GM18519 (cell line): ENCODE measurements around the gene PLRG1.
"Not testable (repeated sequence)": the region's sequence is repeated elsewhere in the genome, so short reads cannot be mapped to it uniquely, and the experiment has no call there.

Source experiments
- ATAC-seq: cut with Tn5 transposase; IDR thresholded peaks from one replicate; pipeline ENCODE4 v1.9.1; 2021; ENCODE audit warnings: mild to moderate bottlenecking, moderate library complexity; ENCODE audit not compliant: unreplicated experiment, low FRiP score

Gene PLRG1

DNA sequence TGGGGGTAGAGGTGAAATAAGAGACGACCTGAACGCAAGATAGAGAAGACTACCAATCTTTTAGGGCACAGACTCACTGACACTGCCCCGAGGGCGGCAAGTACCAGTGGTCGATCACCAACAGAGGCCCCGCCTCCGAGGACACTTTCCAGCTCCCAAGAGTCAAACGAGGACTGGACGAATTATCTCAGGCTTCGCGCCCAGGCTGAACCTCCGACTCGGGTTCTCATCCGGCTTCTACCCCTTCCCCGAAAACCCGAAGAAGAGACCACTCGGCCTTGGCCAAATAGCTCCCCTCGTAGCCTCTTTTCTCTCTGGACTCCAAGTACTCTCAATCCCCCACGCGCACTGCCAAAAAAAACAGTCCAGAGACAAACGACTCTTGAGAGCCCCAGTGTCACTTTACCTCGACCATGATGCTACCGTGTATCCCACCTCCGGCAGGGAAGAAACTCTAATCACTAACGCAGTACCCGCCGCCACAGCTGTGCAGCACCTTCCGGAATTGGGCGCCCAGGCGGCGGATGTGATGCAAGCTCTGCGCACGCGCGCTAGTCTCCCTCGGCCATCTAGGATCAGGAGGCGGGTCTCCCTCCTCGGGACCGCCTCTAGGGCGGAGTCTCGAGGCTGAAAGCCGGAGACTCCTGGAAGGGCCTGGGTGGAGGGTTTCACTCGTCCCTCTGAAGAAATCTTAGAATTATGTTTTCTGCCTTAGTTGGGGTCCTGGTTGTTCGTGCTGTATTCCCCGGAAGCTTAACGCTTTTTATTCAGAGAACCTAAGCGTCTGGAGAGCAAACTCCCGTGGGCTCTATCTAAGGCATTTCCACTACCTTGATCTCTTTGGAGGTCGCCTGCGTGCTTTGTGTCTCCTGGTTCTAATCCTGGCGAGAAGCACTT, at the start of gene PLRG1:
TSS of gene PLRG1 (minus strand) at position 507 of the 897 bp plus-strand sequence. CDS start at position 415, 92 bp downstream.
- peak; percentile 97 for ATAC-seq

- ATAC-seq: no peak
Observed at GRCh38 chr4:154597798-154598774, 47.9 kb upstream of the PLRG1 start.

DNA sequence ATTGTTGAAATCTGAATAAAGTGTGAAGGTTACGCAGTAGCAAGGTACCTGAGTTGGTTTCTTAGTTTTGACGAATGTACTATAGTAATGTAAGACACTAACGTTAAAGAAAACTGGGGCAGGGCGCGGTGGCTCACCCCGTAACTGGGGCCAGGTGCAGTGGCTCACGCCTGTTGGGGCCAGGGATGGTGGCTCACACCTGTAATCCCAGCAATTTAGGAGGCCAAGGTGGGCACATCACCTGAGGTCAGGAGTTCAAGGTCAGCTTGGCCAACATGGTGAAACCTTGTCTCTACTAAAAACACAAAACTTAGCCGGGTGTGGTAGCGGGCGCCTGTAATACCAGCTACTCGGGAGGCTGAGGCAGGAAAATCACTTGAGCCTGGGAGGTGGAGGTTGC, 47.1 kb upstream of the PLRG1 start:
- ATAC-seq: not testable (repeated sequence)

GRCh38 chr4:154595807-154596206, 45.6 kb upstream of the PLRG1 start:
- no peak for ATAC-seq

GRCh38 chr4:154594343-154594742, 44.1 kb upstream of the PLRG1 start:
- not testable (repeated sequence) for ATAC-seq

DNA sequence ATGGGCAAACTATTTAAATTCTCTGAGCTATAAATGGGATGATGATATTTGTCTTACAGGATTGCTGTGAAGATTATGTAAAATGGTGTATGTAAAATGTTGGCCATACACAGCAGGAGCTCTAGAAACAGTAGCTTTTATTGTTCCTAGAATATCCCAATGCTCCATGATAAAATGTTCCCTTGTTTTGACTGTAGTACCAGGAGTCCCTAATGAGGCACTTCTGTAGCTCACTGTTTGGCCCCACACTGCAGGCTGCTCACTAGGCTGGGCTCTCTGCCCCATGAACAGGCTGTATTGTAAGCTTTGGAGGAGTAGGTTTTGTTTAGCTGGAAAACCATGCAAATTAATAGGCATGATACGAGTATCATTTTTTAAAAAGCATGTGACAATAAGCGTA, 43.7 kb upstream of the PLRG1 start:
- no peak for ATAC-seq

DNA sequence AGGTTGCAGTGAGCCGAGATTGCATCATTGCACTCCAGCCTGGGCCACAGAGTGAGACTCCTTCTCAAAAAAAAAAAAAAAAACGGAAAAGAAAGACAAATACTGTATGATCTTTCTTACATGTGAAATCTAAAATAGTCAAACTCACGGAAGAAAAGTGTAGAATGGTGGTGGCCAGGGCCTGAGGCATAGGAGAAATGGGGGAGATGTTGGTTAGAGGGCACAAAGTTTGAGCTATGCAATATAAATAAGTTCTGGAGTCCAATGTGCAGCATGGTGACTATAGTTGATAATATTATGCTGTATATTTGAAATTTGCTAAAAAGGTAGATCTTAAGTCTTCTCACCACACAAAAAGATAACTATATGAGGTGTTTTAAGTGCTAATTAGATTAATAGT, 41.7 kb upstream of the PLRG1 start:
- no peak for ATAC-seq

GRCh38 chr4:154590329-154591006, 40.3 kb upstream of the PLRG1 start, which contains the start of gene FGA:
FGA (minus strand) TSS chr4:154590742; CDS start chr4:154590687, 55 bp downstream.
- ATAC-seq: no peak

GRCh38 chr4:154589296-154590197, 39.3 kb upstream of the PLRG1 start:
- ATAC-seq: no peak

GRCh38 chr4:154588198-154588597, 38.0 kb upstream of the PLRG1 start:
- no peak for ATAC-seq

- ATAC-seq: no peak
Observed at GRCh38 chr4:154586296-154587033, 36.3 kb upstream of the PLRG1 start.

GRCh38 chr4:154585369-154586018, 35.3 kb upstream of the PLRG1 start:
- ATAC-seq: no peak

DNA sequence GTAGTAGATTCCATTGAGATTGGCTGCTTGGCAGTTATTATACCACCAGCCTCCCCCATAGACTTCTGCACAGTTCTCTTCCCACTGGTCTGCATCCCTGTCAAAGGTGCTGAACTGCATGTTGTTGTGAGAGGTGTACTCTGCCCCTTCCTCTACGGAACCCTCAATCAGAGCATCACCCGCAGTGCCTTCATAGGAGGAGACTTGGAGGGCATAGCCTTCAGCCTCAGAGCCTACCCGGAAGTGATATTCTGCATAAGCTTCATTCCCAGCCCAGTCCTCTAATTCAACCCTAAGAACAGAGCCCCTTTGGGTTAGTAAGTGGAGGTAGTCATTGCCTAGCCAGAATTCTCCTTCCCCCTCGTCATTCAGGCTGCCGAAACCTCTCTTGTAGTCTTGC, 34.1 kb upstream of the PLRG1 start:
- no peak for ATAC-seq

GRCh38 chr4:154583677-154584076, 33.5 kb upstream of the PLRG1 start:
- no peak for ATAC-seq

- no peak for ATAC-seq
Observed at GRCh38 chr4:154583230-154583629, 33.0 kb upstream of the PLRG1 start.

DNA sequence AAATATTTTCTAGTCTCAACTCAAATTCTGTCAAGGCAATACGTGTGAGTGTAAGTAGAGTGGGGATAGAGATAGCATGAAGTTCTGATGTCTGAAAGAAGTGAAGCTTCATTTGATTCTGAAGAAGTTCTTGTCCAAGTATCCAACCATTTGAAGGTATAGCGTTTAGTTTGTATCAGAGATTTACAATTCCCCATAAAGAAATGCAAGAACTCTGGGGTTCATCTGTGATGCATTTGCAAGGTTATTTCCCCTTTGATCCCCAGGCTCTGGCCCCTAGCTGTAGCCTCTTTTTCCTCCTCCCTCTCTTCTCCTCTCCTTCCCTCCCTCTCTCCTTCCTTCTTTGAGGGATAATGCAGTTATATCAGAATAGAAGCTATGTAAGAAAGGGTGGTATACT, 32.5 kb upstream of the PLRG1 start:
- no peak for ATAC-seq

DNA sequence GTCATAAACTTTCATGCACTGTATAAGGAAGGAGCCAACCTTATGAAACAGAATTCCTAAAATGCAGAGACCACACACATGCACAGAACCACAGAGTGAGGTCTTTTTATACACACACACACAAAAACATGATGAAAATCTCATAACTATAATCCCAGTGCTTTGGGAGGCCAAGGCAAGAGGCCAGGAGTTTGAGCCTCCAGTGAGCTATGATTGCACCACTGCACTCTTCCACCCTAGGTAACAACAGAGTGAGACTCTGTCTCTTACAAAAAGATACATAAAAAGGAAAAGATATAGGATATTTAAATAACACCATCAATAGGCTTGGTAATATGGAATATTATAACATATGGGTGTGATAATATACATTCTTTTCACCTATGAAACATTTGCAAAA, 29.7 kb upstream of the PLRG1 start:
- ATAC-seq: no peak

GRCh38 chr4:154578919-154579318, 28.7 kb upstream of the PLRG1 start:
- ATAC-seq: no peak
